Right lobe of liver (tissue), 4 donors: ENCODE data around the gene CGB1.
"Not testable (repeated sequence)": the region's sequence is repeated elsewhere in the genome, so short reads cannot be mapped to it uniquely, and the experiment has no call there.

Experiments
- POLR2A ChIP-seq: fragments of 450-650 bp; IDR thresholded peaks from one replicate; pipeline ENCODE4 v1.6.1; 2017; ENCODE audit warnings: antibody characterized with exemption, mild to moderate bottlenecking
- TF ChIP-seq, protein P1 (sequence below), 4 donors: fragments of 200-600 bp in 3 of 4; fragments of 450-650 bp in 1 of 4; IDR thresholded peaks; one replicate each; pipeline versions ENCODE4 v1.5.1 to v1.8.0; 2016 to 2022; ENCODE audit warnings: antibody characterized with exemption in 4 of 4, mild to moderate bottlenecking in 2 of 4
- donor health status: DM: no; HTN: no; CAD: no.
- donor health status: DM: no; HTN: no; CAD: no.
- donor health status: DM: no; HTN: yes; CAD: no.

DNA sequence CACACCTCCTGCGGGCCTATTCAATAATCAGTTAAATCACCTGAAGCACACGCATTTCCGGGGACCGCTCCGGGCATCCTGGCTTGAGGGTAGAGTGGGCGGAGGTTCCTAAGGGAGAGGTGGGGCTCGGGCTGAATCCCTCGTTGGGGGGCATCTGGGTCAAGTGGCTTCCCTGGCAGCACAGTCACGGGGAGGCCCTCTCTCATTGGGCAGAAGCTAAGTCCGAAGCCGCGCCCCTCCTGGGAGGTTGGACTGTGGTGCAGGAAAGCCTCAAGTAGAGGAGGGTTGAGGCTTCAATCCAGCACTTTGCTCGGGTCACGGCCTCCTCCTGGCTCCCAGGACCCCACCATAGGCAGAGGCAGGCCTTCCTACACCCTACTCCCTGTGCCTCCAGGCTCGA lies 6.9 kb upstream of the CGB1 start, which contains the start of gene CGB5:
- TF ChIP-seq POLR2A: not testable (repeated sequence)
- TF ChIP-seq, protein P1, sequence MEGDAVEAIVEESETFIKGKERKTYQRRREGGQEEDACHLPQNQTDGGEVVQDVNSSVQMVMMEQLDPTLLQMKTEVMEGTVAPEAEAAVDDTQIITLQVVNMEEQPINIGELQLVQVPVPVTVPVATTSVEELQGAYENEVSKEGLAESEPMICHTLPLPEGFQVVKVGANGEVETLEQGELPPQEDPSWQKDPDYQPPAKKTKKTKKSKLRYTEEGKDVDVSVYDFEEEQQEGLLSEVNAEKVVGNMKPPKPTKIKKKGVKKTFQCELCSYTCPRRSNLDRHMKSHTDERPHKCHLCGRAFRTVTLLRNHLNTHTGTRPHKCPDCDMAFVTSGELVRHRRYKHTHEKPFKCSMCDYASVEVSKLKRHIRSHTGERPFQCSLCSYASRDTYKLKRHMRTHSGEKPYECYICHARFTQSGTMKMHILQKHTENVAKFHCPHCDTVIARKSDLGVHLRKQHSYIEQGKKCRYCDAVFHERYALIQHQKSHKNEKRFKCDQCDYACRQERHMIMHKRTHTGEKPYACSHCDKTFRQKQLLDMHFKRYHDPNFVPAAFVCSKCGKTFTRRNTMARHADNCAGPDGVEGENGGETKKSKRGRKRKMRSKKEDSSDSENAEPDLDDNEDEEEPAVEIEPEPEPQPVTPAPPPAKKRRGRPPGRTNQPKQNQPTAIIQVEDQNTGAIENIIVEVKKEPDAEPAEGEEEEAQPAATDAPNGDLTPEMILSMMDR (IDR thresholded peaks at IDR 0.05): not testable (repeated sequence)
